MM.1S (cell line): ENCODE data around the gene SLC6A3.

Experiments
- CTCF ChIP-seq: fragments of 300-600 bp; sonication (generic); IDR thresholded peaks from 2 replicates; pipeline ENCODE4 v1.5.1; 2016; ENCODE audit warnings: antibody characterized with exemption, low read length, mixed read lengths
- EZH2 ChIP-seq: fragments of 300-600 bp; sonication (generic); optimal IDR thresholded peaks from 2 replicates; pipeline ENCODE3; 2017; ENCODE audit warnings: low read depth, mild to moderate bottlenecking, antibody characterized with exemption, low read length, mixed read lengths
- EZH2phosphoT487 ChIP-seq: fragments of 300-600 bp; sonication (generic); IDR thresholded peaks from 2 replicates; pipeline ENCODE4 v1.6.1; 2018; ENCODE audit warnings: antibody characterized with exemption, low read length

- TF ChIP-seq CTCF (no peak), EZH2phosphoT487 (no peak), EZH2 (no peak)
These were observed 20.8 kb upstream of the SLC6A3 start for GRCh38 chr5:1465966-1466471.
